H9 (cell line): ENCODE measurements around the gene FBXO41. TPM values are rescaled to one million over a fixed set of nuclear protein-coding genes. Genes with fewer than 3 reads are reported as not detected.

Experiments
- DNase-seq: peaks from one replicate; pipeline ENCODE4 v3.0.0-alpha.2; 2017
- H2AFZ ChIP-seq: one replicate; pipeline ENCODE4 v1.6.1; 2013; ENCODE audit warnings: mild to moderate bottlenecking, low read length, control low read depth, moderate library complexity
- H2AK5ac ChIP-seq: 2 replicates; pipeline ENCODE4 v1.6.1; 2013; ENCODE audit warnings: low read length, control low read depth, mixed read lengths; ENCODE audit not compliant: insufficient read length
- H2BK120ac ChIP-seq: one replicate; pipeline ENCODE4 v1.6.1; 2013; ENCODE audit warnings: low read depth, mild to moderate bottlenecking, low read length, control low read depth, inconsistent platforms; ENCODE audit not compliant: poor library complexity, severe bottlenecking
- H2BK12ac ChIP-seq: 2 replicates; pipeline ENCODE4 v1.6.1; 2013; ENCODE audit warnings: low read length, control low read depth, mixed read lengths, low read depth; ENCODE audit not compliant: insufficient read length
- H2BK15ac ChIP-seq: 2 replicates; pipeline ENCODE4 v1.6.1; 2013; ENCODE audit warnings: low read depth, low read length, control low read depth
- H2BK20ac ChIP-seq: one replicate; pipeline ENCODE4 v1.6.1; 2013; ENCODE audit warnings: low read depth, mild to moderate bottlenecking, low read length, control low read depth, inconsistent platforms; ENCODE audit not compliant: poor library complexity, severe bottlenecking
- H2BK5ac ChIP-seq: 2 replicates; pipeline ENCODE4 v1.6.1; 2013; ENCODE audit warnings: low read length, control low read depth, mixed read lengths; ENCODE audit not compliant: insufficient read length
- H3K14ac ChIP-seq: 2 replicates; pipeline ENCODE4 v1.6.1; 2013; ENCODE audit warnings: low read length, control low read depth; ENCODE audit not compliant: insufficient read depth
- H3K18ac ChIP-seq: 2 replicates; pipeline ENCODE4 v1.6.1; 2013; ENCODE audit warnings: low read depth, mild to moderate bottlenecking, mixed read lengths, low read length, control low read depth; ENCODE audit not compliant: insufficient read length
- H3K23ac ChIP-seq: 2 replicates; pipeline ENCODE4 v1.6.1; 2013; ENCODE audit warnings: low read length, control low read depth, mixed read lengths, low read depth; ENCODE audit not compliant: insufficient read length
- H3K23me2 ChIP-seq: 2 replicates; pipeline ENCODE4 v1.6.1; 2013; ENCODE audit warnings: low read depth, mild to moderate bottlenecking, mixed read lengths, low read length, control low read depth; ENCODE audit not compliant: insufficient read length, poor library complexity, severe bottlenecking
- H3K27ac ChIP-seq: 2 replicates; pipeline ENCODE4 v1.5.1; 2013; ENCODE audit warnings: low read length, control low read depth, mixed read lengths, low read depth; ENCODE audit not compliant: insufficient read length
- H3K27me3 ChIP-seq: 2 replicates; pipeline ENCODE4 v1.6.1; 2013; ENCODE audit warnings: low read length, control low read depth, inconsistent platforms; ENCODE audit not compliant: insufficient read depth
- H3K4ac ChIP-seq: 2 replicates; pipeline ENCODE4 v1.6.1; 2013; ENCODE audit warnings: low read depth, mild to moderate bottlenecking, control low read depth, inconsistent platforms, low read length, moderate library complexity
- H3K4me1 ChIP-seq: 2 replicates; pipeline ENCODE4 v1.6.1; 2013; ENCODE audit warnings: low read length, control low read depth, inconsistent platforms; ENCODE audit not compliant: insufficient read depth
- H3K4me2 ChIP-seq: 2 replicates; pipeline ENCODE4 v1.6.1; 2013; ENCODE audit warnings: low read length, control low read depth, mixed read lengths; ENCODE audit not compliant: insufficient read length, insufficient read depth
- H3K56ac ChIP-seq: 2 replicates; pipeline ENCODE4 v1.6.1; 2013; ENCODE audit warnings: low read depth, mild to moderate bottlenecking, mixed read lengths, low read length, control low read depth; ENCODE audit not compliant: insufficient read length
- H3K79me1 ChIP-seq: 2 replicates; pipeline ENCODE4 v1.6.1; 2013; ENCODE audit warnings: low read depth, mild to moderate bottlenecking, moderate library complexity, low read length, control low read depth, inconsistent platforms; ENCODE audit not compliant: insufficient read depth, poor library complexity, severe bottlenecking
- H3K79me2 ChIP-seq: 2 replicates; pipeline ENCODE4 v1.6.1; 2013; ENCODE audit warnings: low read length, control low read depth, inconsistent platforms; ENCODE audit not compliant: insufficient read depth
- H3K9ac ChIP-seq: 2 replicates; pipeline ENCODE4 v1.6.1; 2013; ENCODE audit warnings: low read length, control low read depth, mixed read lengths; ENCODE audit not compliant: insufficient read length; ENCODE audit errors: extremely low read depth
- H3K9me3 ChIP-seq: one replicate; pipeline ENCODE4 v1.6.1; 2013; ENCODE audit warnings: low read depth, low read length, inconsistent platforms; ENCODE audit not compliant: control insufficient read depth
- H3T11ph ChIP-seq: one replicate; pipeline ENCODE4 v1.6.1; 2013; ENCODE audit warnings: mild to moderate bottlenecking, low read length, control low read depth, inconsistent platforms
- H4K20me1 ChIP-seq: one replicate; pipeline ENCODE4 v1.6.1; 2013; ENCODE audit not compliant: control insufficient read depth, insufficient read length, insufficient read depth
- H4K5ac ChIP-seq: 2 replicates; pipeline ENCODE4 v1.6.1; 2013; ENCODE audit warnings: low read depth, mild to moderate bottlenecking, mixed read lengths, low read length, control low read depth; ENCODE audit not compliant: insufficient read length
- H4K8ac ChIP-seq: replicated peaks from 2 replicates; pipeline ENCODE4 v1.6.1; 2013; ENCODE audit warnings: low read length, control low read depth, mixed read lengths, low read depth; ENCODE audit not compliant: insufficient read length
- H4K91ac ChIP-seq: 2 replicates; pipeline ENCODE4 v1.6.1; 2013; ENCODE audit warnings: low read depth, mild to moderate bottlenecking, moderate library complexity, mixed read lengths, low read length, control low read depth; ENCODE audit not compliant: insufficient read length
- H3K27ac Mint-ChIP-seq, 3 experiments: 2 replicates in 2 of 3; 3 replicates in 1 of 3; pipeline ENCODE4 v1.8.0; 2020 to 2021; ENCODE audit warnings: mixed read lengths in 3 of 3, mild to moderate bottlenecking in 1 of 3, moderate library complexity in 1 of 3
- H3K27me3 Mint-ChIP-seq: 2 replicates; pipeline ENCODE4 v1.8.0; 2021; ENCODE audit warnings: low read depth, mild to moderate bottlenecking, moderate library complexity, mixed read lengths
- H3K36me3 Mint-ChIP-seq, 3 experiments: 2 replicates in 2 of 3; 3 replicates in 1 of 3; pipeline ENCODE4 v1.8.0; 2020 to 2021; ENCODE audit warnings: low read depth in 3 of 3, mixed read lengths in 3 of 3; ENCODE audit not compliant: insufficient read depth in 1 of 3
- H3K4me1 Mint-ChIP-seq, 2 experiments: 2 replicates each; pipeline ENCODE4 v1.8.0; 2020; ENCODE audit warnings: mixed read lengths in 2 of 2
- H3K4me3 Mint-ChIP-seq, 2 experiments: 2 replicates in 1 of 2; 3 replicates in 1 of 2; pipeline ENCODE4 v1.8.0; 2020 to 2021; ENCODE audit warnings: mild to moderate bottlenecking in 2 of 2, mixed read lengths in 2 of 2, moderate library complexity in 1 of 2
- H3K9me3 Mint-ChIP-seq, 2 experiments: 2 replicates in 1 of 2; 3 replicates in 1 of 2; pipeline ENCODE4 v1.8.0; 2020; ENCODE audit warnings: mild to moderate bottlenecking in 2 of 2, mixed read lengths in 2 of 2, moderate library complexity in 1 of 2
- WGBS: extraction: QIAGEN DNeasy Blood & Tissue Kit; methylation state at CpG from one replicate; pipeline ENCODE4 v1.1.7; 2013; ENCODE audit warnings: missing lambda C conversion rate, low lambda C conversion rate, mixed read lengths; ENCODE audit not compliant: insufficient read length; ENCODE audit errors: extremely low coverage; 5-methylcytosine and 5-hydroxymethylcytosine counted together
- total RNA-seq: library from RNA; stranded (reverse); gene quantifications from 2 replicates; pipeline ENCODE4 v1.2.1, GENCODE V29; 2021
- TF ChIP-seq, protein P1 (sequence below): fragments of 200-600 bp; sonication (generic); conservative IDR thresholded peaks from 3 replicates; pipeline ENCODE4 v1.8.0; 2021; ENCODE audit warnings: antibody characterized with exemption, mild to moderate bottlenecking

Gene FBXO41
- total RNA-seq, 1 experiment from 2014 or later: 16.2 TPM

DNA sequence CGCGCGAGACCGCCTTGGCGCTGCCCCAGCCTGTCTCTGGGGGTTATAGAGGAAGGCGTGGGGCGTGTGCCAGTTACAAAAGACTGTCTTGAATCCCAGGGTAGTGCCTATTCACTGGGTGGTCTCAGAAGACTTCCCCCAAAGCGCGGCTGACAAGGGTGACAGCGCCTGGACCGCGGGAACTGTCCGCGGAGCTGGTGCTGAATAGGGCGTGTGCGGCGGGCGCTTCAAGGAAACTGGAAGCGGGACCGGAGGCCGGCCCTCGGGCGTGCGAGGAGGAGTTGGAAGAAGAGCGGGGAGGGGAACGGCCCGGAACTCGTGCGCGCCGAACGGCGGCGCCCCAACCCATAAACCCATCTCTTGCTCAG is 6.8 kb upstream of the FBXO41 start:
- Mint-ChIP-seq H3K4me1 (peaks cover 8 to 12% of the 10 kb centered on the region in 2 experiments), H3K4me3 (peak overlapping the region; percentile 67 to 80), H3K27me3 (peaks cover 97% of the 10 kb centered on the region), H3K9me3 (peaks cover 0 to 2% of the 10 kb centered on the region in 2 experiments; a peak in 2 of 5 replicates), H3K27ac (no peak overlapping the region), H3K36me3 (no peaks in the 10 kb centered on the region; a peak in 1 of 7 replicates)
- TF ChIP-seq, protein P1, sequence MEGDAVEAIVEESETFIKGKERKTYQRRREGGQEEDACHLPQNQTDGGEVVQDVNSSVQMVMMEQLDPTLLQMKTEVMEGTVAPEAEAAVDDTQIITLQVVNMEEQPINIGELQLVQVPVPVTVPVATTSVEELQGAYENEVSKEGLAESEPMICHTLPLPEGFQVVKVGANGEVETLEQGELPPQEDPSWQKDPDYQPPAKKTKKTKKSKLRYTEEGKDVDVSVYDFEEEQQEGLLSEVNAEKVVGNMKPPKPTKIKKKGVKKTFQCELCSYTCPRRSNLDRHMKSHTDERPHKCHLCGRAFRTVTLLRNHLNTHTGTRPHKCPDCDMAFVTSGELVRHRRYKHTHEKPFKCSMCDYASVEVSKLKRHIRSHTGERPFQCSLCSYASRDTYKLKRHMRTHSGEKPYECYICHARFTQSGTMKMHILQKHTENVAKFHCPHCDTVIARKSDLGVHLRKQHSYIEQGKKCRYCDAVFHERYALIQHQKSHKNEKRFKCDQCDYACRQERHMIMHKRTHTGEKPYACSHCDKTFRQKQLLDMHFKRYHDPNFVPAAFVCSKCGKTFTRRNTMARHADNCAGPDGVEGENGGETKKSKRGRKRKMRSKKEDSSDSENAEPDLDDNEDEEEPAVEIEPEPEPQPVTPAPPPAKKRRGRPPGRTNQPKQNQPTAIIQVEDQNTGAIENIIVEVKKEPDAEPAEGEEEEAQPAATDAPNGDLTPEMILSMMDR: no peak
- H2BK20ac ChIP-seq: no peak overlapping the region
- H3K9me3 ChIP-seq: no peaks in the 10 kb centered on the region
- H2BK5ac ChIP-seq: no peak overlapping the region
- no peak overlapping the region for H3K56ac ChIP-seq
- H3K27me3 ChIP-seq: peaks cover 38% of the 10 kb centered on the region
- H2BK120ac ChIP-seq: no peak overlapping the region
- H2AK5ac ChIP-seq: no peak overlapping the region
- H4K20me1 ChIP-seq: no peaks in the 10 kb centered on the region
- no peak overlapping the region for H3K27ac ChIP-seq
- no peak overlapping the region for H3K14ac ChIP-seq
- no peak overlapping the region for H4K91ac ChIP-seq
- no peak overlapping the region for H2BK15ac ChIP-seq
- no peak overlapping the region for H3T11ph ChIP-seq
- no peak overlapping the region for H3K9ac ChIP-seq
- peaks cover 17% of the 10 kb centered on the region for H3K23me2 ChIP-seq
- WGBS: no CpG with 5 or more reads among the region's 34 CpGs
- peak overlapping the region; percentile 63 for H3K4me2 ChIP-seq
- H3K79me2 ChIP-seq: no peaks in the 10 kb centered on the region
- H4K5ac ChIP-seq: no peak overlapping the region
- no peak overlapping the region for H3K18ac ChIP-seq
- H3K23ac ChIP-seq: no peak overlapping the region
- DNase-seq: peak; percentile 81
- no peak overlapping the region for H3K4ac ChIP-seq
- H2BK12ac ChIP-seq: no peak overlapping the region
- H3K79me1 ChIP-seq: no peaks in the 10 kb centered on the region
- H4K8ac ChIP-seq: no peak overlapping the region
- no peaks in the 10 kb centered on the region for H3K4me1 ChIP-seq
- no peak overlapping the region for H2AFZ ChIP-seq
